D721Med (cell line): ENCODE measurements around the gene SCAPER.

Experiments used
- DNase-seq: peaks from one replicate; pipeline ENCODE4 v3.0.0; 2011; ENCODE audit warnings: low spot score; ENCODE audit not compliant: insufficient read length
- FAIRE-seq: peaks from 2 replicates; lab custom pipeline; 2011; peaks lifted over from hg19 to GRCh38; lab: Jason Lieb, UNC
- TF ChIP-seq, protein P1 (sequence below): IDR thresholded peaks from 2 replicates; pipeline ENCODE4 v1.5.1; 2012; ENCODE audit warnings: mild to moderate bottlenecking, control low read depth; ENCODE audit not compliant: insufficient read depth; ENCODE audit errors: missing control alignments

SCAPER gene

DNA sequence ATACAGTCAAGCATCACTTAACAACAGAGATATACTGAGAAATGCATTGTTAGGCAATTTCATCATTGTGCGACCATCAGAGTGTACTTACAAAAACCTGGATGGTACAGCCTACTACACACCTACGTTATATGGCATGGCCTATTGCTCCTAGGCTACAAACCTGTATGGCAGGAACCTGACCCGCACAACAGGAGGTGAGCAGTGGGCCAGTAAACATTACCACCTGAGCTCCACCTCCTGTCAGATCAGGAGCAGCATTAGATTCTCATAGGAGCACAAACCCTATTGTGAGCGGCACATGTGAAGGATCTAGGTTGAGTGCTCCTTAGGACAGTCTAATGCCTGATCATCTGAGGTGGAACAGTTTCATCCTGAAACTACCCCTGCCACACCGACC lies 89.7 kb downstream of the SCAPER start:
- DNase-seq, result no peak
- FAIRE-seq, result no peak
- TF ChIP-seq, protein P1, sequence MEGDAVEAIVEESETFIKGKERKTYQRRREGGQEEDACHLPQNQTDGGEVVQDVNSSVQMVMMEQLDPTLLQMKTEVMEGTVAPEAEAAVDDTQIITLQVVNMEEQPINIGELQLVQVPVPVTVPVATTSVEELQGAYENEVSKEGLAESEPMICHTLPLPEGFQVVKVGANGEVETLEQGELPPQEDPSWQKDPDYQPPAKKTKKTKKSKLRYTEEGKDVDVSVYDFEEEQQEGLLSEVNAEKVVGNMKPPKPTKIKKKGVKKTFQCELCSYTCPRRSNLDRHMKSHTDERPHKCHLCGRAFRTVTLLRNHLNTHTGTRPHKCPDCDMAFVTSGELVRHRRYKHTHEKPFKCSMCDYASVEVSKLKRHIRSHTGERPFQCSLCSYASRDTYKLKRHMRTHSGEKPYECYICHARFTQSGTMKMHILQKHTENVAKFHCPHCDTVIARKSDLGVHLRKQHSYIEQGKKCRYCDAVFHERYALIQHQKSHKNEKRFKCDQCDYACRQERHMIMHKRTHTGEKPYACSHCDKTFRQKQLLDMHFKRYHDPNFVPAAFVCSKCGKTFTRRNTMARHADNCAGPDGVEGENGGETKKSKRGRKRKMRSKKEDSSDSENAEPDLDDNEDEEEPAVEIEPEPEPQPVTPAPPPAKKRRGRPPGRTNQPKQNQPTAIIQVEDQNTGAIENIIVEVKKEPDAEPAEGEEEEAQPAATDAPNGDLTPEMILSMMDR, result no peak

DNA sequence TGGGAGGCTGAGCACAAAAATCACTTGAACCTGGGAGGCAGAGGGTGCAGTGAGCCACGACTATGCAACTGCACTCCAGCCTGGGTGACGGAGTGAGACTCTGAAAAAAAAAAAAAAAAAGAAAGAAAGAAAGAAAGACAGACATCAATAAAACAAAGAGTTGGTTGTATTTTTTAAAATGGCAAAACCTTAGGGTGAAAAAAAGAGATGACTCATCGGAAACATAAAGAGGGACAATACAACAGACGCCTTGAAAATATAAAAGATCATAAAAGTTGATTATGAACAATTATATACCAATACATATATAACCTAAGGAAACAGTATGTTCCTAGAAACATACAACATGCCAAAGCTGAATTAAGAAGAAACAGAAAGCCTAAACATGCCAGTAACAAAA lies 92.8 kb downstream of the SCAPER start:
- TF ChIP-seq, protein P1, result no peak
- no peak for FAIRE-seq
- no peak for DNase-seq

DNA sequence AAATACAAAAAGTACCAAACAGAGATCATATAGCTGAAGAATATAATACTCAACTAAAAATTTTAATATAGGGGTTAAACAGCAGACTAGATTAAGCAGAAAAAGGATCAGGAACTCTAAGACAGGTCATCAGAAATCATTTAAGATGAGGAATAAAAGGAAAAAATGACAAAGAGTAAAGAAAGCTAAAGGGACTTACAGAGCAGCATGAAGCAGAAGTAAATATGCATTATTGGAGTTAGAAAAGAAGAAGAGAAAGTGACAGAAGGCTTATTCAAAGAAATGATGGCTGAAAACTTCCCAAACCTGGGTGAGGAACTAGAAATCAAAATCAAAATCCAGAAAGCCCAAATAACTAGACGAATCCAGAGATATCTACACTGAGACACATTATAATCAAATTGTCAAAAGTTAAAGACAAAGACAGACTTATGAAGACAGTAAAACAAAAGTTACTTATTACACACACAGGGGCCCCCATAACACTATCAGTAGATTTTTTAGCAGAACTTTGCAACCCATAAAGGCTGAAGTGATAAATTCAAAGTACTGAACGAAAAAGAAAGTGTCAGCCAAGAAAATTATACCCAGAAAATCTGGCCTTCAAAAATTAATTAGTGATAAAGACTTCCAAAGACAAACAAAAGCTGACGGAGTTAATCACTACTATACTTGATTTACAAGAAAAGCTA lies 95.6 kb downstream of the SCAPER start:
- TF ChIP-seq, protein P1, result no peak
- no peak for FAIRE-seq

DNA sequence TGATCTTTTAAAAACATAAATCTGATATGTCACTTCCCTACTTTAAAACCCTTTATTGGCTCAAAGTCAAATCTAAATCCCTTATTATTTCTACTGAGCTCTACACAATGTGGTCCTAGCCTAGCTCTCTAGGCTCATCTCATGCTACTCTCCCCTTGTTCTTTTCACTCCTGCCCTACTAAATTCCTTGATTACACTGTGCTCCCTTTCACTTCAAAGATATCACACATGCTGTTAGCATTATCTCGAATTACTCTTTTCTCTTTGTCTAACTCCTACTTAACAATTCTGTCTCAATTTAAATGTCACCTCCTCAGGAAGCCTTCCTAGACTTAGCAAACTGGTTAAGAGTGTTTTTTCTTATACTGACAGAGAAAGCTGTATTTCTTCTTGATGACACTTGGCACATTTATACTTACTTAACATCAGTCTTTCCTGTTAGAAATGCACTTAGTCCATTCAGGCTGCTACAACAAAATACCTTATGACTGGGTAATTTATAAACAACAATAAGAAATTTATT lies 102.0 kb downstream of the SCAPER start:
- TF ChIP-seq, protein P1, result no peak
- DNase-seq, result no peak
- FAIRE-seq, result no peak

More for the DNA sequence above, 95.6 kb downstream of the SCAPER start:
- no peak for DNase-seq

DNA sequence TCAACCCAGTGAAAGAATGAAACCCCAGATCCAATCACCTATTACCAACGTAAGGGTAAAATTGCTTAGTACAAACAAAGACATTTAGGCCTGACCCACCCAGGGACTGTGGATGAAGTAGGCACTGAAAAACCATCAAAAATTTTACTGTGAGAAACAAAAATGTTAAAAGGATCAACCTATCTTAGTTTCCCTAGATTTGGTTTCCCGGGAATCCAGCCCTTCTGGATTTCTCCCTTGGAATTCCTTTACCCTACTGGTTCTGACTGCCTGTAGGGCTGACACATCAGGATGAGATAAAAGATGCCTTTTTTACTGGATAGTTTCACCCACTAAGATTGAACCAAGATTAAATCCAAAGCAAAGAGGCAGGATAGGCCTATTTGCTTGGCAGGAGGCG lies 102.7 kb downstream of the SCAPER start:
- no peak for DNase-seq
- TF ChIP-seq, protein P1, result no peak
- no peak for FAIRE-seq

DNA sequence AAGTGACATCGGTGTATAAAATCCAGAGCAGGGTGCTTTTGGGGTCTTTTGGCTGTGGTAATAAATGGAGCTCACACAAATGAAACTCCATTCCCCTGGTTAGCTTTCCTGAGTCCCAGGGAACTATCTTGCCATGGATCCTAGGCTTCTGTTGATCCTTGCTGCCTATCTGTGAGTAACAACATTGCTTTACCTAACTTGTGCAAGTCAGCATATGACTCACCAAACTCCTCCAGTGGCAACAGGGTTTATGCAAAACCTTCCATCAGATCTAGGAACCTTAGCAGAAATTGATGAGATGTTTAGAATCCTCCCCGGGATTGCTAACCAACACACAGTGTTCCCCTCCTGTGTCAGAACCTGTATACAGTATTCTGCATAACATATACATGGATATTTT lies 105.4 kb downstream of the SCAPER start:
- FAIRE-seq, result no peak
- TF ChIP-seq, protein P1, result no peak
- no peak for DNase-seq

DNA sequence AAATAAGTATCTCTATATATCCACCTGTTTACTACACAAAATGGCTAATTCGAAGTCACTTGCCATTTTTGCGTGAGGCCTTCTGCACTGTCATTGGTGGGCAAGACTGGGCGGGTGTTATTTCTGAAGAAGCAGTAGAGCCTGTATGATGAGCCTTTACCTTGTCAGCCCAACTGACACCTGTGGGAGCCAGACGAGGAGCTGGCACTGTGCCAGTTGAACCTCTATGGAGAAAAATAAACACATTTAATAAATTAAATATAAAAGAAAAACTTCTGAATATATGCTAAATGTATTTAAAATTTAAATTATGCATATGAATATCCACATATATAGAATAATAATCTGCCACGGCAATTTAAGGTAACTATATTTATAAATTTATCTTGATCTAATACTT lies 109.9 kb downstream of the SCAPER start:
- FAIRE-seq (no peak), DNase-seq (no peak)

More for the DNA sequence above, 109.9 kb downstream of the SCAPER start:
- TF ChIP-seq, protein P1, result no peak
